HG02678 (cell line): ENCODE measurements around the gene POLQ.
"Not testable (repeated sequence)": the region's sequence is repeated elsewhere in the genome, so short reads cannot be mapped to it uniquely, and the experiment has no call there.

Experiments used
- ATAC-seq: cut with Tn5 transposase; IDR thresholded peaks from one replicate; pipeline ENCODE4 v1.9.1; 2021; ENCODE audit warnings: mild to moderate bottlenecking, moderate library complexity; ENCODE audit not compliant: unreplicated experiment

The POLQ gene

DNA sequence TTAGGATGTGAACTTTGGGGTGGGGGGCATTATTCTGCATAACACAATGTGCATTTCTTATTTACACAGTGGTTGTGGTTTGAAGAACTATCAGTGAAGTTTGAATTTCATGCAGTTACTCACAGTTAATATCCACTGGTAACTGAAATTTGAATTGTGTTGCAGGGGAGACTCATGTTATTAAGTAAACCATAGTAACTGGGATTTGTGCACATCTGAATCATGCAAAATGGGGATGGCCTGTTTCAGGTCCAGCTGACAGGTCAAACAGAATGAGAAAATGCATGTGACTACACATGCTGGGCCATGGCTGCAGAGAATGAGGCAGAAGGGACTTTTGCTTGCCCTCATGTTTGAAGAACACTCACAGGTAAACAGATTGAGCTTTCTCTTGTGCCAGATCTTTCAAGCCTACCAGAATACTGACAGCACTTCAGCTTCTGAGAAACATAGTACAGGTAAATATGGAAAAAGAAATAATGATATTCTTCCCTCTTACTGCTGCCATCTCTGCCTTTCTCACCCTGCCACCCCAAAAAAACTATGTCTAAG lies 115.0 kb downstream of the POLQ start:
- no peak for ATAC-seq

DNA sequence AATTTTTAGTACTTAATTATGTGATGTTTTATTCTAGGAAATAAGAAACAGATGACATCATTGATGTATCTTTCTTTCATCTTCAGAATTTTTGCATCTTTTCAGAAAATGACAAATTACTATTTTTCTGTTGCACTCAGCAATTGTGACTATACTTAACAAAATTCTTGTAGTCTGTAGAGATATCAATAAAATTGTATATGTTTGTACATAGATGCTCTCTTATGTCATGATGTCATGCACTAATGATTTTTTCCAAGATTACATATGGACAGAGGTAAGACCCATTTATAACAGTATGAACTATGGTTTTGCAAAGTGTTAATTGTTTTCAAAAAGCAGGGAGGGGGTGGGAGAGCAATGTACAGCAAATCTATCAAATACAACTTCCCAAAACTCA lies 121.2 kb downstream of the POLQ start:
- ATAC-seq, result no peak

DNA sequence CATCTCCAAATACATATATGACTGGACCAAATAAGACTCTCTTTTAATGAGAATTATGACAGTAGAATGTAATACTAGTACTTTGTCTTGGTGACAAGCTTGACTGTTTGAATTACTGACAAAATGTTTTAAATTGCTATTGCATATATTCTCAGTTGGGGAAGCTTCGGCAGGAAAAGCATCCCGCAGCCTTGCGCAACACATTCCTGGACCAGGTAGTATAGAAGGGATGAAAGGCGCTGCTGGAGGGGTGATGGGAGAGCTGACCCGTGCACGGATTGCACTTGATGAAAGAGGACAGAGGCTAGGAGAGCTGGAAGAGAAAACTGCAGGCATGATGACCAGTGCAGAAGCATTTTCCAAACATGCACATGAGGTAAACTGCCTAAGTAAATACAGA lies 127.6 kb downstream of the POLQ start:
- ATAC-seq, result no peak

DNA sequence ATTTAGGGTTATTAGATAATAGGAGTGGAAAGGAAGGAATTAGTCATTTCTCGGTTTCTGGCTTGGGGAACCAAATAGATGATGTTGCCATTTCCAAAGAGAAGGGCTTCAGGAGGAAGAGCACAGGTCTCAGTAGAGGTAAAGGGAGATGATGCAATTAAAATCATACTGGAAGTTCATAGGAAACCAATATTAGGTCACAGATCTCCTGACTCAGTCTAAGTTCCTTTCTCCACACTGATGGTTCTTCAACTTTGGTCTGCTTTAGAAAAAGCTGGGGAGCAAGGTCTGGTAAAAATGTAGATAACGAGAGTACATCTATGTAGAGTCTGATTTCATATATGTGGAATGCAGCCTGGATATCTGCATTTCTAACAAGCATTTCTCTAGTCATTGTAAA lies 130.9 kb downstream of the POLQ start:
- no peak for ATAC-seq

DNA sequence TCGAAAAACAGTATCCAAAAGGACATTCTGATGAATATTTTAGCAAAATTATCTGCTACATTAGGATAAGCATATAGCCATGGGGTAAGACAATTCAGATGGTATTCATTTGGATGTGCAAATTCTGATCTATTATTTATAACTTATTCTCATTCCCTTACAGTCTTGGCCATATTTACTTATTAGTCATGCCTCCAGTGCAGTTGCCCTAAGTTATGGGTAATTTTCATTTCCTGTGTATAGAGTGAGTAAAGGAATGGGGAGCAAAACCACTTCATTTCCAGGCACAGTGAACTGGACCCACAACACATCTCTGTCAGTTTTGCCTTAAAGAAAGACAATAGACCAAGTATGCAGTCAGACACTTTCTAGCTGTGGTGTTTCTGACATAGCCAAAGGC lies 134.3 kb downstream of the POLQ start:
- ATAC-seq, result no peak

DNA sequence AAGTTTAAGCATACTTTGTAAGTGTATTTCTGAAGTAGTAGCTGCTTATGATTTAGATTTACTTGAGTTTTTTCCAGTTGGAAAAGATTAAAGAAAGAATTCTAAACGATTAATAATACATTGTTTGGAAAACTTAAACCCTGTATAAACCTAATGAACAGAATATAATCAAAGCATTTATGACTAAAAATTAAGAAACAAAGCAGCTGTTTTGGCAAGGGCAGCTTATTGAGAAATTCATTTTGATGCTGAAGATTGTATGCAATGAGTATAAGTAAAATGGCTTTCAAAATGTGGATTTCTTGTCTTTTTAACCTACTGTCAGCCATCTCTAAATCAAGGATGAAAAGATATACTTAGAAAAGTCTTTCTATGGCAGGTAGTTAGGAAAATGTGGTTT lies 140.2 kb downstream of the POLQ start:
- ATAC-seq, result no peak

DNA sequence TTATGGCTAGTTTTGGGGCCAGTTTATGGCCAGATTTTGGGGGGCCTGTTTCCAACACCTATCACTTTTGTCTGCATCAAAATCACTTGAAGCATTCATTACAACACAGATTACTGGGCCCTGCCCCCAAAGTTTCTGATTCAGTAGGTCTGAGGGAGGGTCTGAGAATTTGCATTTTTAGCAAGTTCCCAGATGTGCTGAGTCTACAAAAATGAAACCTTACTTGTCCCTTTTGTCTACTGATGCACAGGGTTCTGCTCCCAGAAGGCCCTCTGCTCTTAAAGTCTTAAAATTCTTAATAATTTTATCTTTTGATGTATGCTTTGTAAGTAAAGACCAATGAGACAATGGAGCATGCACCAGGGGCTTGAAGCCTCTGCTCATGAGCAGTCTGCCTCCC lies 146.0 kb downstream of the POLQ start:
- ATAC-seq, result no peak

DNA sequence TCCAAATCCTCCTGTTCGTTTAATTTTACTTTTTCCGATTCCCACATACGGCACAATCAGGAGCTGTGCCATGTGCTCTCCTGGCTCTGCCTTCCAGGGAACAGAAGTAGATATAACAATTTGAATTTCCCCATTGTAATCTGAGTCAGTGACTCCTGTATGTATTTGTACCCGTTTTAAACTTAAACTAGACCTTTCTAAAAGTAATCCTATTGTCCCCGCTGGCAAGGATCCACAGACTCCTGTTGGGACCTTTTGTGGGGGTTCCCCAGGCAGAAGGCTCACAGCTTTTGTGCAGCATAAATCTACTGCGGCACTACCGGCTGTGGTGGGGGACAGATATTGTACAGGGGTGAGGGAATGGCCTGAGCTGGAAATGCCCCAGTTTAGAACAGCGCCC lies 147.7 kb downstream of the POLQ start:
- not testable (repeated sequence) for ATAC-seq

DNA sequence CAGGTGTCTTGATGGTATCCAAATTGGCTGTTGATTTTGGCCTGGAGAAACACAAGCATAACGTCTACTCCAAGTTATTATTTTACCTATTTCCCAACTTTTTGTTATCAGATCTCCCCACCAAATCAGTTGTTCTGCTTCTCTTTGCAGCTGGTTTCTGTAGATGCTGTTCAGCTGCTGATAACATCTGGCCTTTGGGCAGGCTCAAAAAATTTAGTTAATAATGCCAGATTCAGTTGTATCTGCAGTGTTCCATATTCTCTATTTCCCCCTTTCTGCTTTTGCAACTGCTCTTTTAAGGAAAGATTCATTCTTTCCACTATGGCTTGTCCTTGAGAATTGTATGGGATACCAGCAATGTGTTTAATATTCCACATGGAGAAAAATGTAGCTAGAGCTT lies 149.8 kb downstream of the POLQ start:
- not testable (repeated sequence) for ATAC-seq

DNA sequence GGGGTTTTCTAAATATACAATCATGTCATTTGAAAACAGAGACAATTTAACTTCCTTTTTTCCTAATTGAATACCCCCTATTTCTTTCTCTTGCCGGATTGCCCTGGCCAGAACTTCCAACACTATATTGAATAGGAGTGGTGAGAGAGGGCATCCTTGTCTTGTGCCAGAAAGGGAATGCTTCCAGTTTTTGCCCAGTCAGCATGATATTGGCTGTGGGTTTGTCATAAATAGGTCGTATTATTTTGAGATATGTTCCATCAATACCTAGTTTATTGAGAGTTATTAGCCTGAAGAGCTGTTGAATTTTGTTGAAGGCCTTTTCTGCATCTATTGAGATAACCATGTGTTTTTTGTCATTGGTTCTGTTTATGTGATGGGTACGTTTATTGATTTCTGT lies 157.5 kb downstream of the POLQ start:
- ATAC-seq, result not testable (repeated sequence)
